ENCODE data around the gene DNAJC11. TPM values are rescaled to one million over a fixed set of nuclear protein-coding genes. Genes with fewer than 3 reads are reported as not detected.
A peak's percentile ranks its signal among the peaks of the same experiment; 100 is the strongest.

DNAJC11 gene
- total and polyA plus RNA-seq, 7 donors: 21.0 to 48.5 (median 33.0) TPM

GRCh38 chr1:6630027-6630426 is 71.6 kb downstream of the DNAJC11 start:
- no peak overlapping the region for H3K27ac ChIP-seq
- WGBS, 2 donors: 94% methylated on average over 8 of the region's 8 CpGs
- DNase-seq: no peak
- H3K4me3 ChIP-seq: no peak overlapping the region
- intact Hi-C loops (cut with DNase I): no loop called here
- H3K9me3 ChIP-seq: no peaks in the 10 kb centered on the region
- no peaks in the 10 kb centered on the region for H3K27me3 ChIP-seq
- H3K36me3 ChIP-seq: peaks cover 12 to 71% (median 56%) of the 10 kb centered on the region in 4 donors
- peaks cover 0 to 28% (median 14%) of the 10 kb centered on the region in 4 donors for H3K4me1 ChIP-seq
- no peak for TF ChIP-seq POLR2AphosphoS5 (IDR thresholded peaks at IDR 0.05)

- Histone ChIP-seq H3K36me3 (peaks cover 12 to 63% (median 50%) of the 10 kb centered on the region in 4 donors), H3K4me1 (peaks cover 0 to 37% (median 22%) of the 10 kb centered on the region in 4 donors), H3K9me3 (no peaks in the 10 kb centered on the region), H3K27me3 (no peaks in the 10 kb centered on the region), H3K4me3 (no peak overlapping the region), H3K27ac (no peak overlapping the region)
- DNase-seq: no peak
- intact Hi-C loops (cut with DNase I): loop anchor here (5.0 to 10.0 kb wide), 2 partner anchors 47 to 234 kb away; partner anchors contain the start of gene ACOT7
- TF ChIP-seq EP300 (IDR thresholded peaks at IDR 0.05) (no peak), POLR2A (IDR thresholded peaks at IDR 0.05) (no peak), POLR2AphosphoS5 (IDR thresholded peaks at IDR 0.05) (no peak), CTCF (IDR thresholded peaks at IDR 0.05) (no peak)
- WGBS, 2 donors: 91 to 97% methylated on average over 12 of the region's 12 CpGs
Measured at GRCh38 chr1:6628971-6629479, 72.6 kb downstream of the DNAJC11 start.

GRCh38 chr1:6627841-6628545 is 73.6 kb downstream of the DNAJC11 start:
- WGBS, 2 donors: 90 to 95% methylated on average over 21 of the region's 21 CpGs
- no peak overlapping the region for H3K4me3 ChIP-seq
- H3K27ac ChIP-seq: no peak overlapping the region
- no peak for DNase-seq
- H3K36me3 ChIP-seq: peaks cover 10 to 60% (median 40%) of the 10 kb centered on the region in 4 donors
- no peak for TF ChIP-seq CTCF (IDR thresholded peaks at IDR 0.05)
- no peak for TF ChIP-seq POLR2AphosphoS5 (IDR thresholded peaks at IDR 0.05)
- intact Hi-C loops (cut with DNase I): loop anchor here (2.0 to 10.0 kb wide), 3 partner anchors 46 to 233 kb away; partner anchors contain the start of genes ACOT7, NOL9 and TAS1R1
- peaks cover 0 to 44% (median 28%) of the 10 kb centered on the region in 4 donors for H3K4me1 ChIP-seq
- H3K27me3 ChIP-seq: no peaks in the 10 kb centered on the region
- H3K9me3 ChIP-seq: no peaks in the 10 kb centered on the region

- DNase-seq: no peak
- Histone ChIP-seq H3K4me3 (no peak overlapping the region), H3K36me3 (peaks cover 5 to 60% (median 34%) of the 10 kb centered on the region in 4 donors), H3K27ac (peak overlapping the region in 1 of 4 donors; percentile 92), H3K4me1 (peaks cover 0 to 48% (median 38%) of the 10 kb centered on the region in 4 donors), H3K27me3 (no peaks in the 10 kb centered on the region), H3K9me3 (no peaks in the 10 kb centered on the region)
- 91 to 96% methylated on average over 9 of the region's 9 CpGs for WGBS, 2 donors
- intact Hi-C loops (cut with DNase I): loop anchor here (2.0 to 10.0 kb wide), 3 partner anchors 45 to 232 kb away; partner anchors contain the start of genes ACOT7, NOL9 and TAS1R1
- no peak for TF ChIP-seq EP300 (IDR thresholded peaks at IDR 0.05)
- TF ChIP-seq POLR2A (IDR thresholded peaks at IDR 0.05): no peak
- no peak for TF ChIP-seq POLR2AphosphoS5 (IDR thresholded peaks at IDR 0.05)
- TF ChIP-seq CTCF (IDR thresholded peaks at IDR 0.05): no peak
Measured at GRCh38 chr1:6627031-6627430, 74.6 kb downstream of the DNAJC11 start.

- H3K27ac ChIP-seq: peak overlapping the region; percentile 88 to 94 (median 92)
- 2 to 7% methylated on average over 32 of the region's 32 CpGs for WGBS, 2 donors
- H3K9me3 ChIP-seq: no peaks in the 10 kb centered on the region
- DNase-seq: peak; percentile 74
- H3K4me3 ChIP-seq: peak overlapping the region; percentile 63 to 78 (median 74)
- intact Hi-C loops (cut with DNase I): loop anchor here (2.0 to 10.0 kb wide), 3 partner anchors 43 to 231 kb away; partner anchors contain the start of genes ACOT7, NOL9 and TAS1R1
- H3K4me1 ChIP-seq: peaks cover 0 to 48% (median 40%) of the 10 kb centered on the region in 4 donors
- TF ChIP-seq POLR2AphosphoS5 (IDR thresholded peaks at IDR 0.05): peak in 1 of 4 donors; percentile 17
- TF ChIP-seq EP300 (IDR thresholded peaks at IDR 0.05): no peak
- H3K36me3 ChIP-seq: peaks cover 12 to 60% (median 38%) of the 10 kb centered on the region in 4 donors
- no peaks in the 10 kb centered on the region for H3K27me3 ChIP-seq
Measured at GRCh38 chr1:6625584-6626149, 75.9 kb downstream of the DNAJC11 start.
